Activated CD4-positive, alpha-beta memory T cell treated with anti-CD3 and anti-CD28 coated beads, Interleukin-2, amount 10 ng/mL, durations not matched to agents 7 days and 5 days (primary cell): ENCODE data around the gene GAS2L3. TPM values are rescaled to one million over a fixed set of nuclear protein-coding genes. Genes with fewer than 3 reads are reported as not detected.
"Not testable (repeated sequence)": the region's sequence is repeated elsewhere in the genome, so short reads cannot be mapped to it uniquely, and the experiment has no call there.

ENCODE experiments used
- CTCF ChIA-PET: fragments of 350-600 bp; sonication (Branson Sonifier 250); formaldehyde crosslinking; loops from one replicate; lab custom pipeline; 2021; ENCODE audit warnings: antibody characterized with exemption, inconsistent platforms; lab: Charles Lee
- POLR2A ChIA-PET: fragments of 350-600 bp; sonication (Branson Sonifier 250); formaldehyde crosslinking; loops from one replicate; lab custom pipeline; 2021; ENCODE audit warnings: antibody characterized with exemption; lab: Charles Lee
- DNase-seq: peaks from one replicate; pipeline ENCODE4 v3.0.0-alpha.2; 2020
- H3K27ac Mint-ChIP-seq: one replicate; pipeline ENCODE4 v1.8.0; 2021; ENCODE audit warnings: mild to moderate bottlenecking, mixed read lengths
- H3K27me3 Mint-ChIP-seq: one replicate; pipeline ENCODE4 v1.8.0; 2021; ENCODE audit warnings: mixed read lengths
- H3K36me3 Mint-ChIP-seq: one replicate; pipeline ENCODE4 v1.8.0; 2021; ENCODE audit warnings: low read depth, mixed read lengths
- H3K4me1 Mint-ChIP-seq: one replicate; pipeline ENCODE4 v1.8.0; 2021; ENCODE audit warnings: mixed read lengths
- H3K4me3 Mint-ChIP-seq: one replicate; pipeline ENCODE4 v1.8.0; 2021; ENCODE audit warnings: mild to moderate bottlenecking, mixed read lengths
- H3K9me3 Mint-ChIP-seq: one replicate; pipeline ENCODE4 v1.8.0; 2021; ENCODE audit warnings: mixed read lengths
- total RNA-seq, 2 experiments: library from RNA; stranded (reverse); gene quantifications; one replicate each; pipeline ENCODE4 v1.2.3, GENCODE V29; 2021

GAS2L3 gene
- total RNA-seq, 2 experiments from 2014 or later = 4.0 to 4.2 TPM

DNA sequence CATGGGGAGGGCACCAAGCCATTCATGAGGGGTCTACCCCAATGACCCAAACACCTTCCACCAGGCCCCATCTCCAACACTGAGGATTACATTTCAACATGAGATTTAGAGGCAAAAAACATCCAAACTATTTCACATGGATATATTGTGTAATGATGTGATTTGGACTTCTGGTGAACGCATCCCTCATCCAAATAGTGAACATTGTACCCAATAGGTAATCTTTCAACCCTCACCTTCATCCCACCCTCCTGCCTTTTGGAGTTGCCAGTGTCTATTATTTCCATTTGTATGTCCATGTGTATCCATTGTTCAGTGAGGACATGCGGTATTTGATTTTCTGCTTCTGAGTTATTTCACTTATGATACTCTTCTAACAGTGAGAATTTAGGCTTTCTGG lies 16.1 kb upstream of the GAS2L3 start:
- Mint-ChIP-seq H3K27me3 (no peaks in the 10 kb centered on the region), H3K36me3 (no peaks in the 10 kb centered on the region), H3K4me3 (no peak overlapping the region), H3K9me3 (no peaks in the 10 kb centered on the region), H3K4me1 (no peaks in the 10 kb centered on the region), H3K27ac (no peak overlapping the region)
- no peak for DNase-seq
- ChIA-PET POLR2A (no interaction called here), CTCF (interaction anchor here (0.7 kb wide), 1 partner anchor 579 kb away, joined by 3 read pairs; no protein-coding TSS in a partner anchor)

DNA sequence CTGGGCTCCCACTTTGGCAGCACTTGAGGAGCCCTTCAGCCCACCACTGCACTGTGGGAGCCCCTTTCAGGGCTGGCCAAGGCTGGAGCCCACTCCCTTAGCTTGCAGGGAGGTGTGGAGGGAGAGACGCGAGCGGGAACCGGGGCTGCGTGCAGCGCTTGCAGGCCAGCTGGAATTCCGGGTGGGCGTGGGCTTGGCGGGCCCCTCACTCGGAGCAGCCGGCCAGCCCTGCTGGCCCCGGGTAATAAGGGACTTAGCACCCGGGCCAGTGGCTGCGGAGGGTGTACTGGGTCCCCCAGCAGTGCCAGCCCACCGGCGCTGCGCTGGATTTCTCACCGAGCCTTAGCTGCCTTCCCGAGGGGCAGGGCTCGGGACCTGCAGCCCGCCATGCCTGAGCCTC lies 14.2 kb upstream of the GAS2L3 start:
- H3K27me3 Mint-ChIP-seq, H3K4me3 Mint-ChIP-seq, H3K27ac Mint-ChIP-seq, POLR2A ChIA-PET, H3K4me1 Mint-ChIP-seq, H3K9me3 Mint-ChIP-seq, H3K36me3 Mint-ChIP-seq, CTCF ChIA-PET, DNase-seq: not testable (repeated sequence)

DNA sequence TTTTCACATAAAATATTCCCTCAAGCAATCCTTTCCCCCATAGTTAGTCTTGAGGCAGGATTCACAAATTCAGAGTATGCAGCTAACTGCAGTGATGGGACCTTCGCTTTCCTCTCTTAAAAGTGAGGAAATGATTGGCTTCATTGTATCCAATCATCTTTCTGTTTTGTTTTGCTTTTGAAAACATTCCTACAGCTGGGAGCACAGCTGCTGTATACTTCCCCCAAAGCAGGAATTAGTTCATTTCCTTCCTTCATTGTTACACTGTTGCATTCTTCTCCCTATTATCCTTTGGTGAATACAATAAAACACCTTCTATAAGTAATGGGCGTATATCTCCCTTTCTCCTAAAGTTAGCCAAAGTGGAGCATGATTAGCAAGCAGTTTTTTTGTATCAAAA lies 9.4 kb upstream of the GAS2L3 start:
- Mint-ChIP-seq H3K27me3 (peaks cover 24% of the 10 kb centered on the region), H3K4me1 (no peaks in the 10 kb centered on the region), H3K36me3 (no peaks in the 10 kb centered on the region), H3K27ac (no peak overlapping the region), H3K9me3 (no peaks in the 10 kb centered on the region), H3K4me3 (no peak overlapping the region)
- POLR2A ChIA-PET = no interaction called here
- CTCF ChIA-PET = no interaction called here
- DNase-seq = no peak

DNA sequence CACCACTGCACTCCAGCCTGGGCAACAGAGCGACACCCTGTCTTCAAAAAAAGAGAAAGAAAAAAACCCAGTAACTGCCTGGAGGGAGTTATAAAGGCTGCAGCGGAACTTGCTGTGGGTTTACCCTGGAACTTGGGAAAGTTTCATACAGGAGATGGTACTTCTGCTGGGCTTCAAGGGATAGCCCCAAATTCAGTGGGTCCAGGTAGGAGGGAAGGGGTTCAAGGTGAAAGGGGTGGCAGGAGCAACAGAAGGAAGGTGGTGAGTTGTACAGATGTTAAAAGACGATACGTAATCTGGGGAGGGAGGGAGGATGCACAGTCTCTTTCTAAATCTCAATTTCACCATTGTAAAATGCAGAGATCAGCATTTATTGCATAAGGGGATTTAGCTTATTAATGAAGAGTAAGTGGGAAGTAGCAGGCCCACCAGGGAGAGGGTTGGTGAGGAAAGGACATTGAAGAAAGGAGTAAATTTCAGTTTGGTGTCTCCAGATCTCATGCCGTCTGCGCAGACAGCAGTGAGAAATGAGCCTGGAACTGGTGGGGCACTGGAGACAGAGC lies 8.5 kb upstream of the GAS2L3 start:
- H3K9me3 Mint-ChIP-seq = no peaks in the 10 kb centered on the region
- no peaks in the 10 kb centered on the region for H3K36me3 Mint-ChIP-seq
- CTCF ChIA-PET = no interaction called here
- H3K4me3 Mint-ChIP-seq = no peak overlapping the region
- DNase-seq = no peak
- peaks cover 24% of the 10 kb centered on the region for H3K27me3 Mint-ChIP-seq
- H3K27ac Mint-ChIP-seq = no peak overlapping the region
- POLR2A ChIA-PET = no interaction called here
- H3K4me1 Mint-ChIP-seq = no peaks in the 10 kb centered on the region

DNA sequence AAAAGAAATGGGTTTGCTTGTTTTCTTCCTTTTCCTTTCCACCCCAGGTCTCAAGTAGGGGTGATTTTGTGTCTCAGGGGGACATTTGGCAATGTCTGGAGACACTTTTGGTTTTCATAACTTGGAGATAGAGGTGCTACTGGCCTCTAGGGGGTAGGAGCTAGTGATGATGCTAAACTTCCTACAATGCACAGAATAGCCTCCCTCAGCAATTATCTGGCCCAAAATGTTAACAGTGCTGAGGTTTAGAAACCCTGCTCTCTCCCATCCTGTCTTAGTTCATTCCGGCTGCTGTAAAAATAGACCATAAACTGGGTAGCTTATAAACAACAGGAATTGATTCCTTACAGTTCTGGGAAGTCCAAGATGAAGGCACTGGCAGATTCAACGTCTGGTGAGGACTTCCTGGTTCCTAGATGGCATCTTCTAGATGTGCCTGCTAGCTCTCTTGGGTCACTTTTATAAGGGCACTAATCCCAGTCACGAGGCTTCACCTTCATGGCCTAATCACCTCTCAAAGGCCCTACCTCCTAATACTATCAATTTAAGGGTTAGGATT lies 7.4 kb upstream of the GAS2L3 start:
- ChIA-PET CTCF (no interaction called here), POLR2A (no interaction called here)
- Mint-ChIP-seq H3K9me3 (no peaks in the 10 kb centered on the region), H3K36me3 (no peaks in the 10 kb centered on the region), H3K4me3 (no peak overlapping the region), H3K4me1 (no peaks in the 10 kb centered on the region), H3K27me3 (peaks cover 27% of the 10 kb centered on the region), H3K27ac (no peak overlapping the region)
- DNase-seq = no peak

DNA sequence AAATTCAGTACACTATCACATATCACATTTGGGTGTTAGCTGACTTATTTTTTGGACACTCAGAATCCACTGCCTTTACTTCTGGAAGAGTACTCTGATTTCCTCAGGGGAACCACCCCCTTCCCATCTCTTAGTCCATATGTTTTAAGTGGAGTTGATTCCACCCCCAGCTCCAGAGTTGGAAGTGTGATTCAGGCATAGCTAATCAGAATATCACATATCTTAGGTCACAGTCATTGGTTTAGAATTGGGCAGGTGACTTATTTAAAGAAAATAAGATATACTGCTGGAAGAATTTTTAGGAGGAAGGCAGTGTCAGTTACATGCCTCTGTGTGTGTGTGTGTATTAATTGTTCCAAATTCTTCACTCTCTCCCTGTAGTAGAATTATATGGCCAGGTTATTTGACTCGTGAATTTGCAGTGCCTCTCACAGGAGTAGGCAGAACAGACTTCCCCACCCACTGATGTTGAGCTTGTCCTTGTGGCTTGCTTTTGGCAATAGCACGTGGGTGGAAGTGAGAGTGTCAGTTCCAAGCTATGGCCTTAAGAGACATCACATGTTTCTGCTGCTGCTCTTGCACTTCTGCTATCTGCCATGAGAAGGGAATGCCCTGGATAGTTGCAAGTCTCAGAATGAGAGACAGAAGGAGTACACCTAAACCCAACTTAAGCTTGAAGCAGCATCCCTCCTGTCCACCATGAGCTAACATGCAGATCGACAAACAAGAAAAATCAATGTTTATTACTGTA lies 6.4 kb upstream of the GAS2L3 start:
- Mint-ChIP-seq H3K27me3 (peaks cover 34% of the 10 kb centered on the region), H3K4me3 (no peak overlapping the region), H3K9me3 (no peaks in the 10 kb centered on the region), H3K4me1 (no peaks in the 10 kb centered on the region), H3K36me3 (no peaks in the 10 kb centered on the region), H3K27ac (no peak overlapping the region)
- ChIA-PET POLR2A (no interaction called here), CTCF (no interaction called here)
- no peak for DNase-seq

DNA sequence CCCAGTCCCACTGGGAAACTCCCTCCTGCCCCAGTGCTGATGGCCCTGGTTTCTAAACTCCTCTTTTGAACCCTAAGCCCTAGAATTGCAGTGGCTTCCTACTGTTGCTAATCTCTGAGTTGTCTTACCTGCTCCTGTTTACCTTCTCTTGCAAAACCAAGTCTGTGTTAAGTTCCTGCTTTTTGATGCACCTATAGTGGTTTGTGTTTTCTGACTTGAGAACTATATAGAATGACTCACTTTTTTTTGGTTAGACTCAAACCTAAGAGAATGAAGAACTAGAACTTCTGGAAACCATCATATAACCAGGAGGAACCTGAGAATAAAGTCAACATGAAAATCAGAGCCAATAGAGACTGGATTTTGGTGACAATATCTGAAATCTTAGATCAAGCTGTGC lies 5.5 kb upstream of the GAS2L3 start:
- Mint-ChIP-seq H3K9me3 (no peaks in the 10 kb centered on the region), H3K27ac (no peak overlapping the region), H3K36me3 (no peaks in the 10 kb centered on the region), H3K27me3 (peaks cover 33% of the 10 kb centered on the region), H3K4me1 (peaks cover 4% of the 10 kb centered on the region), H3K4me3 (no peak overlapping the region)
- ChIA-PET POLR2A (no interaction called here), CTCF (no interaction called here)
- DNase-seq = no peak

DNA sequence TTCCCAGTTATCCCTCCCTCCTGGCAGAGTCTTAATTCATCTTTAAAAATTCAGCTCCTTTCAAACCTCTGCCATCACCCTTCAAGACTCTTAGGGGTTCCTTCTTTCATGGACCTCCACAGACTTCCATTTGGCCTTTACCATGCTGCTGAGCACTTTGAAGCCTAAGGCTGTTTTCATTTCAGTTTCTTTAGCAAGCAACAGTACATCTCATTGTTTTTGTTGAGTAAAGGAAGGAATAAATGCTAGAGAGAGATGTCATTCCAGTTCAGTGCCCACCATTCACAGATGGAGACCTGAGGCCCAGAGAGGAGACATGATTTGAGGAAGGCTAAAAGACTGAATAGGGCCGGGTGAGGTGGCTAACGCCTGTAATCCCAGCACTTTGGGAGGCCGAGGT lies 1.3 kb upstream of the GAS2L3 start:
- ChIA-PET CTCF (no interaction called here), POLR2A (no interaction called here)
- H3K27me3 Mint-ChIP-seq = peaks cover 36% of the 10 kb centered on the region
- H3K9me3 Mint-ChIP-seq = no peaks in the 10 kb centered on the region
- H3K36me3 Mint-ChIP-seq = no peaks in the 10 kb centered on the region
- H3K4me3 Mint-ChIP-seq = no peak overlapping the region
- DNase-seq = no peak
- no peak overlapping the region for H3K27ac Mint-ChIP-seq
- peaks cover 19% of the 10 kb centered on the region for H3K4me1 Mint-ChIP-seq

DNA sequence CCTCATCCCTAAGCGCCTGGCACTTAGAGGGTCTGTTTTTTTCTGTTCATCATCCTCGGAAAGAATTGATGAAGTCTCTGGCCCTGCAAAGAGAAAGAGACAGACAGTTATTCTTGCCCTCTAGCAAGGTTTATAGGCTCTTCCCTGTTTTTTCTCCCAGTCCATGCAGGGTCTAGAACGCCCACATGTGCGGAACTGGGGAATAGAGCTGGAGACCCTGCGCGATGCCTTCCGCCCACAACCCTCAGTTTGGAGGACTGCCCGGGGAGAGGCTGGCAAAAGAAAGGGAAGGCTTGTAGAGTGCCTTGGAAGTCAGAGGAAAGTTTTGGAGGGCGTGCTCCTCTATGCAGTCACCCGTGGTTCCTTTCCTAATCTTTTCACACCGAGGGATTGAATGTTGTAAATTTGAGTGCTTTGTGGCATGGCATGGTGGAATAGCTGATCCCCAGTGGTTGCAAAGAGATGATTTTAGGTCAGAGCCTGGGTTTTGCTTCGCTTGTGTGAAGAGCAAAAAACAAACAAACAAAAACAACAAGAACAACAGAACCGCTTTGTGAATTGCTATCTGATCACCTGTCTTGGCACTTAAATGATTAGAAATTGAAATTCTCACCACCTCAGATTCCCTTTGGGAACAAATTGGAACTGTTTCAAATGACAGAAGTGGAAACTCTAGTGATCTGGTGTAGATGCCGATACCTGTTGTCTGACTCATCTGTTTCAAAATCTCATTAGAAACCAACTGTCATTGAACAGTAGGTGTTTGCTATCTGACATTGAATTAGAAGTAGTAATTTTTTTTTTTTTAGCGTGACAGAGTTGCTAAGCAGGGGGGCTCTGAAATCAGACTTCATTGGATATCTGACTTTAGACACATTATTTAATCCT lies 947 bp downstream of the GAS2L3 start:
- Mint-ChIP-seq H3K9me3 (no peaks in the 10 kb centered on the region), H3K36me3 (no peaks in the 10 kb centered on the region), H3K4me3 (peak overlapping the region; percentile 93), H3K27ac (no peak overlapping the region), H3K27me3 (peaks cover 36% of the 10 kb centered on the region), H3K4me1 (peaks cover 19% of the 10 kb centered on the region)
- DNase-seq = no peak
- ChIA-PET POLR2A (no interaction called here), CTCF (no interaction called here)

DNA sequence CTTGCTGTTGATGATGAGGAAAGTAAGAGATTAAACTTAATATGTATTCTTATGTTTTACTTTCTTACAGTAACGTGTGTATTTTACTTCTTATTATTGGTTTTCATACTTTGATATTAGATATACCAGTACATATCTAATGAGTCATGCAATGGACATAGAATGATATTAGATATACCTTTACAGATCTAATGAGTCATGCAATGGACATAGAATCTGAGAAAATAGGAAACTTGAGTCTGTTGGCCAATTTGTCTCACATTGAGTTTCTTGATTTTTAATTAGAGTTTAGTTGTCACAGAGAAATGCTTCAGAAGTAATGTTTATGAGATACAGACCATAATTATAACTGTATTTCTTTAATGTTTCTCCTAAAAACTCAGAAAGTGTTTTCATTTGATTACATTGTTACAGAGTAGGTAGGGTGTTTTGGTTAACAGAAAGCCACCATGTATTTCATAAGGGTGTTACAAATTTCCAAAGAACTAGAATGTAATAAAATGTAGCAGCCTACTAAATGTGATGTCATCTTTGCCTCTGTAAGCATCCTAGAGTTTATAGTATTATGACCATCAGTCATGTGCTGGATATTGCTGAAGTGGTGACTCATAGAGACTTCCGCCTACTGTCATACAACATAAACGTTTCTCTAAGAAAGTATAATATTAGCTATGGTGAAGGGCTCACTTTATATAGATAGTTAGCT lies 3.0 kb downstream of the GAS2L3 start:
- CTCF ChIA-PET = no interaction called here
- H3K27ac Mint-ChIP-seq = no peak overlapping the region
- no peaks in the 10 kb centered on the region for H3K9me3 Mint-ChIP-seq
- H3K4me3 Mint-ChIP-seq = no peak overlapping the region
- peaks cover 19% of the 10 kb centered on the region for H3K4me1 Mint-ChIP-seq
- no peak for DNase-seq
- no peaks in the 10 kb centered on the region for H3K36me3 Mint-ChIP-seq
- peaks cover 32% of the 10 kb centered on the region for H3K27me3 Mint-ChIP-seq
- POLR2A ChIA-PET = no interaction called here

DNA sequence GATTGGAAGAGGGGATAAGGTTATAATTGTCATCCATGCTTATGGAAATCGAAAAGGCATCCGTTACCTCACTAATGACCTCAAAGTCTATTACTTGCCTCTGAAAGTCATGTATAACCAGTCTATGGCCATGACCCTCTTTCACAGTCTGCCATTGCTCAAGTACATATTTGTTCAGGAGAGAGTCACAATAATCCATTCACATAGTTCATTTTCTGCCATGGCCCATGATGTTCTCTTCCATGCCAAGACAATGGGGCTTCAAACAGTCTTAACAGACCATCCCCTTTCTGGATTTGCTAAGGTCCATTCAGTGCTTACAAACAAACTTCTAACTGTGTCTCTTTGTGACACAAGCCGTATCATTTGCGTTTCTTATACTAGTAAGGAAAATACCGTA lies 5.4 kb downstream of the GAS2L3 start:
- H3K27me3 Mint-ChIP-seq = peaks cover 24% of the 10 kb centered on the region
- H3K27ac Mint-ChIP-seq = no peak overlapping the region

DNA sequence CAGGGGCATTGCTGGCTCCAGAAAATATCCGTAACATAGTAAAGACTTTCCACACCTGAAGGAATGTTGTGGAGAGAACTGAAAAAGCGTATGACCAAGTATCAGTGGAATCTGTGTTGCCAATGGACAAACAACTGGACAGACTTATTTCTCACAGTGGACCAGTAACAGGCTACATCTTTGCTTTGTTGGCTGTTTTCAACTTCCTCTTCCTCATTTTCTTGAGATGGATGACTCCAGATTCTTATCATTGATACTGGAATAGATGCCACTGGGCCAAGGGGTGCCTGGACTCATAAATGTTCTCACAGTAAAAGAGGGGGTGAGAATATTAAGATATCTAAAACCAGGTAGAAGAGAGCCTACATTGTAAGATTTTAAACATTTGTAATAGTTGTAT lies 6.4 kb downstream of the GAS2L3 start:
- ChIA-PET POLR2A (no interaction called here), CTCF (no interaction called here)
- no peaks in the 10 kb centered on the region for H3K9me3 Mint-ChIP-seq
- peaks cover 16% of the 10 kb centered on the region for H3K27me3 Mint-ChIP-seq
- no peak for DNase-seq
- no peak overlapping the region for H3K4me3 Mint-ChIP-seq
- no peaks in the 10 kb centered on the region for H3K36me3 Mint-ChIP-seq
- H3K4me1 Mint-ChIP-seq = peaks cover under 1% of the 10 kb centered on the region
- no peak overlapping the region for H3K27ac Mint-ChIP-seq

More for the DNA sequence above, 5.4 kb downstream of the GAS2L3 start:
- Mint-ChIP-seq H3K36me3 (no peaks in the 10 kb centered on the region), H3K4me1 (peaks cover 10% of the 10 kb centered on the region), H3K9me3 (no peaks in the 10 kb centered on the region), H3K4me3 (no peak overlapping the region)
- ChIA-PET POLR2A (no interaction called here), CTCF (no interaction called here)
- DNase-seq = no peak

DNA sequence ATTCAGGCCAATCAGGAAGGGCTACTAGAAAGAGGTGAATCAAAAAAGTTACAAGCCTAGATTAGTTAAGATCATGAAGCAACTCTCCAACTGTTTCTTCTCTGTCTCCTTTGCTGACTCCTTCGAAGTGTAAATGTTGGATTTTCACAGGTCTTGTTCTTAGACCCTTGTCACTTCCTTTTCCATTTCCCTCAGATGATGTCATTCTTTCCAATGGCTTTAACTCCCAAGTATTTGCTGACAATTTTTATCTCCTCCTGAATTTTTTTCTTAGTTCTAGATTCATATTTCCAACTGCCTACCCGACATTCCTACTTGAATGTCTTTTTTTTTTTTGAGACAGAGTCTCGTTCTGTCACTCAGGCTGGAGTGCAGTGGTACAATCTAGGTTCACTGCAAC lies 10.8 kb downstream of the GAS2L3 start:
- CTCF ChIA-PET = no interaction called here
- H3K4me1 Mint-ChIP-seq = no peaks in the 10 kb centered on the region
- POLR2A ChIA-PET = no interaction called here
- no peak overlapping the region for H3K4me3 Mint-ChIP-seq
- H3K27ac Mint-ChIP-seq = no peak overlapping the region
- no peaks in the 10 kb centered on the region for H3K36me3 Mint-ChIP-seq
- DNase-seq = no peak
- H3K27me3 Mint-ChIP-seq = no peaks in the 10 kb centered on the region
- peaks cover 19% of the 10 kb centered on the region for H3K9me3 Mint-ChIP-seq
